ENCODE data around the gene DCDC1. TPM values are rescaled to one million over a fixed set of nuclear protein-coding genes. Genes with fewer than 3 reads are reported as not detected.

DCDC1 gene
- total RNA-seq, 4 donors from 2014 or later: 0.83 TPM; not detected in 3

- H3K9me3 ChIP-seq: no peaks in the 10 kb centered on the region
- no peaks in the 10 kb centered on the region for H3K27me3 ChIP-seq
- DNase-seq: no peak
- no peak overlapping the region for H3K27ac ChIP-seq
- TF ChIP-seq POLR2A (IDR thresholded peaks at IDR 0.05) (no peak), CTCF (IDR thresholded peaks at IDR 0.05) (no peak)
- no peaks in the 10 kb centered on the region for H3K4me1 ChIP-seq
- no peak overlapping the region for H3K4me3 ChIP-seq
- no peaks in the 10 kb centered on the region for H3K36me3 ChIP-seq
These were observed 150.7 kb downstream of the DCDC1 start for GRCh38 chr11:31218847-31219246.

GRCh38 chr11:31214372-31214771, 155.2 kb downstream of the DCDC1 start:
- no peaks in the 10 kb centered on the region for H3K9me3 ChIP-seq
- no peaks in the 10 kb centered on the region for H3K36me3 ChIP-seq
- no peak for DNase-seq
- TF ChIP-seq POLR2A (IDR thresholded peaks at IDR 0.05): no peak
- TF ChIP-seq CTCF (IDR thresholded peaks at IDR 0.05): no peak
- H3K4me3 ChIP-seq: no peak overlapping the region
- no peaks in the 10 kb centered on the region for H3K4me1 ChIP-seq
- H3K27me3 ChIP-seq: no peaks in the 10 kb centered on the region
- no peak overlapping the region for H3K27ac ChIP-seq

GRCh38 chr11:31199378-31199777, 170.2 kb downstream of the DCDC1 start:
- TF ChIP-seq POLR2A (IDR thresholded peaks at IDR 0.05): no peak
- no peak for TF ChIP-seq CTCF (IDR thresholded peaks at IDR 0.05)
- Histone ChIP-seq H3K27me3 (no peaks in the 10 kb centered on the region), H3K27ac (no peak overlapping the region), H3K4me3 (no peak overlapping the region), H3K9me3 (no peaks in the 10 kb centered on the region), H3K36me3 (no peaks in the 10 kb centered on the region), H3K4me1 (no peaks in the 10 kb centered on the region)
- no peak for DNase-seq

- DNase-seq: no peak
These were observed 195.4 kb downstream of the DCDC1 start for GRCh38 chr11:31173926-31174680.

GRCh38 chr11:31160504-31161422, 208.8 kb downstream of the DCDC1 start:
- DNase-seq: no peak
- H3K36me3 ChIP-seq: no peaks in the 10 kb centered on the region

More at GRCh38 chr11:31173926-31174680, 195.4 kb downstream of the DCDC1 start:
- no peak overlapping the region for H3K27ac ChIP-seq
- no peak overlapping the region for H3K4me3 ChIP-seq
- no peaks in the 10 kb centered on the region for H3K9me3 ChIP-seq
- no peaks in the 10 kb centered on the region for H3K36me3 ChIP-seq
- no peaks in the 10 kb centered on the region for H3K4me1 ChIP-seq
- H3K27me3 ChIP-seq: no peaks in the 10 kb centered on the region
- no peak for TF ChIP-seq POLR2A (IDR thresholded peaks at IDR 0.05)
- TF ChIP-seq CTCF (IDR thresholded peaks at IDR 0.05): no peak

More at GRCh38 chr11:31160504-31161422, 208.8 kb downstream of the DCDC1 start:
- Histone ChIP-seq H3K4me3 (no peak overlapping the region), H3K27ac (no peak overlapping the region), H3K27me3 (no peaks in the 10 kb centered on the region), H3K4me1 (no peaks in the 10 kb centered on the region), H3K9me3 (no peaks in the 10 kb centered on the region)
- no peak for TF ChIP-seq POLR2A (IDR thresholded peaks at IDR 0.05)
- peak in 1 of 6 experiments; percentile 8 for TF ChIP-seq CTCF (IDR thresholded peaks at IDR 0.05)
